KMS-11 (cell line): ENCODE measurements around the gene LKAAEAR1.
A peak's percentile ranks its signal among the peaks of the same experiment; 100 is the strongest.

Source experiments
- H2AFZ ChIP-seq: fragments of 200-600 bp; sonication (generic); 2 replicates; pipeline ENCODE4 v1.6.1; 2016; ENCODE audit warnings: antibody characterized with exemption, mixed run types, low read depth
- H3K27ac ChIP-seq: fragments of 200-600 bp; sonication (generic); 2 replicates; pipeline ENCODE4 v1.6.1; 2016; ENCODE audit warnings: mild to moderate bottlenecking, mixed run types
- H3K27me3 ChIP-seq: fragments of 200-600 bp; sonication (generic); 2 replicates; pipeline ENCODE4 v1.6.1; 2017; ENCODE audit warnings: mild to moderate bottlenecking, low read depth, mixed run types, moderate library complexity; ENCODE audit not compliant: insufficient read depth
- H3K36me3 ChIP-seq: fragments of 200-600 bp; sonication (generic); 2 replicates; pipeline ENCODE4 v1.6.1; 2017; ENCODE audit warnings: mild to moderate bottlenecking, mixed run types; ENCODE audit not compliant: insufficient read depth
- H3K4me1 ChIP-seq: fragments of 200-600 bp; sonication (generic); 2 replicates; pipeline ENCODE4 v1.6.1; 2016; ENCODE audit warnings: mild to moderate bottlenecking, low read depth, mixed run types; ENCODE audit not compliant: poor library complexity, severe bottlenecking
- H3K4me2 ChIP-seq: fragments of 200-600 bp; sonication (generic); 2 replicates; pipeline ENCODE4 v1.7.0; 2016; ENCODE audit warnings: mild to moderate bottlenecking, mixed run types
- H3K4me3 ChIP-seq: fragments of 200-600 bp; sonication (generic); IDR thresholded peaks from 2 replicates; pipeline ENCODE4 v1.6.1; 2017; ENCODE audit warnings: low read depth, low read length, mixed read lengths; ENCODE audit not compliant: insufficient read depth
- H3K79me2 ChIP-seq: fragments of 200-600 bp; sonication (generic); 2 replicates; pipeline ENCODE4 v1.6.1; 2016; ENCODE audit warnings: low read depth, mixed run types; ENCODE audit not compliant: insufficient read depth
- H3K9ac ChIP-seq: fragments of 200-600 bp; sonication (generic); 2 replicates; pipeline ENCODE4 v1.6.1; 2016; ENCODE audit warnings: mild to moderate bottlenecking, mixed run types
- H4K20me1 ChIP-seq: fragments of 200-600 bp; sonication (generic); 2 replicates; pipeline ENCODE4 v1.6.1; 2016; ENCODE audit warnings: mild to moderate bottlenecking, mixed run types; ENCODE audit not compliant: insufficient read depth
- TF ChIP-seq, protein P1 (sequence below): fragments of 200-600 bp; sonication (generic); conservative IDR thresholded peaks from 2 replicates; pipeline ENCODE4 v1.6.1; 2017; ENCODE audit warnings: low read depth, mild to moderate bottlenecking, antibody characterized with exemption, low read length, moderate library complexity, mixed read lengths

The LKAAEAR1 gene

DNA sequence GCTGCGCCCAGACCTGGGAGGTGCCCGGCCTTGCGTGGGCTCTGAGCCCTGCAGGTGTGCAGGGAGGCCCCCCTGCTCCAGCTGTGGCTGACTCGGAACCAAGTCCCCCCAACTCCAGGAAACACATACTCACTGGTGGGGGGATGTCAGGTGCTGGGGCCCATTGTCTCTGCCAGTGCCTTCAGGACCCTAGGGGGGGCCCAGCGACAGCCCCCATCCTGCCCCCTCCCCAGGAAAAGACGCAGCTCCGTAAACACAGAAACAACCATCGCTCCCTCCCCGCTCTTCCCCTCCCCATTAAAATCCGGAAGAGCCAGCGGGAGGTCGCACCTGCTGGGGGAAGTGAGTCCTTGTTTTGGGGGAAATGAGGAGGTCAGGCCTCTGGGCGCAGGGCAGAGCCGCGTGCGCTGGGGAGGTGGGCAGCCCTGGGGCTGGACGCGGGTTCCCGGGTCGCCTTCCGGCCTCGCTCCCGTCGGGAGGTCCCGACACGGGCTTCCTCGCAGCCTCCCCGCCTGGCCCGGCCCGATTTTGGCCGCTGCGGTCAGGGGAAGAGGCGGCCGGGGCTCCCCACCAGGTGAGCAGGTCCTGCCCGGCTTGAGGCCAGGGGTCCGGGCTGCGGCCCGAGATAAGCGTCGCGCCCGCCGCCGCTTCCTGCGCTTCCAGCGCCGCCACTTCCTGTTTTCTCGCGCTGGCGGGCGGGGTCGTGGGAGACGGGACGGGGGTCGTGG is 42.0 kb downstream of the LKAAEAR1 start:
- Histone ChIP-seq H3K27ac (no peak overlapping the region), H4K20me1 (no peaks in the 10 kb centered on the region), H3K9ac (peak overlapping the region; percentile 61; the same call in 1 of the 2 replicates), H3K4me3 (no peak overlapping the region), H3K4me1 (peaks cover 15% of the 10 kb centered on the region), H3K79me2 (no peaks in the 10 kb centered on the region), H3K36me3 (no peaks in the 10 kb centered on the region), H3K4me2 (peak overlapping the region; percentile 68), H2AFZ (peak overlapping the region; percentile 88), H3K27me3 (peaks cover 85% of the 10 kb centered on the region)
- TF ChIP-seq, protein P1, sequence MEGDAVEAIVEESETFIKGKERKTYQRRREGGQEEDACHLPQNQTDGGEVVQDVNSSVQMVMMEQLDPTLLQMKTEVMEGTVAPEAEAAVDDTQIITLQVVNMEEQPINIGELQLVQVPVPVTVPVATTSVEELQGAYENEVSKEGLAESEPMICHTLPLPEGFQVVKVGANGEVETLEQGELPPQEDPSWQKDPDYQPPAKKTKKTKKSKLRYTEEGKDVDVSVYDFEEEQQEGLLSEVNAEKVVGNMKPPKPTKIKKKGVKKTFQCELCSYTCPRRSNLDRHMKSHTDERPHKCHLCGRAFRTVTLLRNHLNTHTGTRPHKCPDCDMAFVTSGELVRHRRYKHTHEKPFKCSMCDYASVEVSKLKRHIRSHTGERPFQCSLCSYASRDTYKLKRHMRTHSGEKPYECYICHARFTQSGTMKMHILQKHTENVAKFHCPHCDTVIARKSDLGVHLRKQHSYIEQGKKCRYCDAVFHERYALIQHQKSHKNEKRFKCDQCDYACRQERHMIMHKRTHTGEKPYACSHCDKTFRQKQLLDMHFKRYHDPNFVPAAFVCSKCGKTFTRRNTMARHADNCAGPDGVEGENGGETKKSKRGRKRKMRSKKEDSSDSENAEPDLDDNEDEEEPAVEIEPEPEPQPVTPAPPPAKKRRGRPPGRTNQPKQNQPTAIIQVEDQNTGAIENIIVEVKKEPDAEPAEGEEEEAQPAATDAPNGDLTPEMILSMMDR, result no peak

DNA sequence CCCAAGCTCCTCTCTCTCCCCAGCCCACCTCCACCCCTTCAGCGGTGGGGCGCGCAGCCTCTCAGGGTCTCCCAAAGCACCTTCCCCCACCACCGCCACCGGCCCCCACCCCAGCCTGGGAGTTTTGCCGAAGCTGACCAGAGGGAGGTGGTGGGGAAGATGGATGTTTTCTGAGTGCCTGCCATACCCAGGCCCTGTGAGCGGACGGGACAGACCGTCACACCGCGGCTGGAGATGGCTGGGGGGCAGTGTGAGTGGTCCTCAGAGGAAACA is 42.5 kb downstream of the LKAAEAR1 start:
- peaks cover 20% of the 10 kb centered on the region for H3K4me1 ChIP-seq
- H3K79me2 ChIP-seq, result no peaks in the 10 kb centered on the region
- H3K27ac ChIP-seq, result no peak overlapping the region
- H2AFZ ChIP-seq, result no peak overlapping the region
- no peak overlapping the region for H3K4me3 ChIP-seq
- H3K9ac ChIP-seq, result no peak overlapping the region
- H3K27me3 ChIP-seq, result peaks cover 85% of the 10 kb centered on the region
- H4K20me1 ChIP-seq, result no peaks in the 10 kb centered on the region
- TF ChIP-seq, protein P1, result no peak
- peak overlapping the region; percentile 68; the same call in 1 of the 2 replicates for H3K4me2 ChIP-seq
- no peaks in the 10 kb centered on the region for H3K36me3 ChIP-seq

GRCh38 chr20:64041040-64041780 is 43.0 kb downstream of the LKAAEAR1 start:
- H3K4me2 ChIP-seq, result no peak overlapping the region
- peaks cover 83% of the 10 kb centered on the region for H3K27me3 ChIP-seq
- H3K4me3 ChIP-seq, result no peak overlapping the region
- H3K4me1 ChIP-seq, result peaks cover 24% of the 10 kb centered on the region
- H3K9ac ChIP-seq, result no peak overlapping the region
- H3K27ac ChIP-seq, result no peak overlapping the region
- H2AFZ ChIP-seq, result no peak overlapping the region
- no peaks in the 10 kb centered on the region for H3K36me3 ChIP-seq
- TF ChIP-seq, protein P1, result no peak
- no peaks in the 10 kb centered on the region for H3K79me2 ChIP-seq
- no peaks in the 10 kb centered on the region for H4K20me1 ChIP-seq

GRCh38 chr20:64040231-64041039 is 43.8 kb downstream of the LKAAEAR1 start:
- TF ChIP-seq, protein P1, result no peak
- Histone ChIP-seq H3K4me2 (no peak overlapping the region), H3K9ac (no peak overlapping the region), H3K4me3 (no peak overlapping the region), H4K20me1 (no peaks in the 10 kb centered on the region), H3K79me2 (no peaks in the 10 kb centered on the region), H3K27ac (no peak overlapping the region), H2AFZ (no peak overlapping the region), H3K4me1 (peaks cover 24% of the 10 kb centered on the region), H3K27me3 (peaks cover 76% of the 10 kb centered on the region), H3K36me3 (no peaks in the 10 kb centered on the region)
